Kidney epithelial cell (primary cell): ENCODE measurements around the gene SLC25A15. TPM values are rescaled to one million over a fixed set of nuclear protein-coding genes. Genes with fewer than 3 reads are reported as not detected.
"Not testable (repeated sequence)": the region's sequence is repeated elsewhere in the genome, so short reads cannot be mapped to it uniquely, and the experiment has no call there.

Source experiments
- DNase-seq: peaks from one replicate; pipeline ENCODE4 v3.0.0-alpha.2; 2010; ENCODE audit warnings: low read depth
- H3K27me3 ChIP-seq: 2 replicates; pipeline ENCODE4 v1.6.0; 2011; ENCODE audit warnings: low read length; ENCODE audit not compliant: control insufficient read depth, insufficient read depth
- H3K36me3 ChIP-seq: 2 replicates; pipeline ENCODE4 v1.5.1; 2011; ENCODE audit warnings: low read length; ENCODE audit not compliant: control insufficient read depth, insufficient read depth
- H3K4me3 ChIP-seq: 2 replicates; pipeline ENCODE4 v1.5.1; 2011; ENCODE audit warnings: low read depth, mild to moderate bottlenecking, control low read depth, low read length
- total RNA-seq: library from RNA; depleted of rRNA; stranded (reverse); fragments of >200 nt; gene quantifications from 2 replicates; pipeline ENCODE4 v1.2.3, GENCODE V29; 2015
- TF ChIP-seq, protein P1 (sequence below): IDR thresholded peaks from 2 replicates; pipeline ENCODE4 v1.5.1; 2011; ENCODE audit warnings: mild to moderate bottlenecking, moderate library complexity, low read length, control low read depth, inconsistent platforms; ENCODE audit not compliant: insufficient read depth, poor library complexity, severe bottlenecking

Gene SLC25A15
- total RNA-seq, 1 donor from 2014 or later = 27.5 TPM

DNA sequence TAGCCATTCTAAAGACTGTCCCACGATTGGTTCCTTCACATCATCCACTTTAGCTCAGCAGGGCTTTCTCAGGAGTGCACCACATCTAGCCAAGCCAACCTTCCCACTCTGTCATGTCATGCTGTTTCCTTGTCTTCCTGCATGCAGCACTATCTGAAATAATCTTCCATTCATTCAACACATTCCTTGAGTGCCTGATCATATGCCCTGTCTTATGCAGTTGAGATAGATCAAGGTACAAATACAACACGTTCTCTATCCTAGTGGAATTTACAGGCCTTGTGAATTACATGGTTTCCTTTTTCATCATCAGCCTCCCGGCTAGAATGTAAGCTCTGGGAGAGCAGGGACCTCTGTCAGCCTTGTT lies 11.6 kb upstream of the SLC25A15 start:
- TF ChIP-seq, protein P1, sequence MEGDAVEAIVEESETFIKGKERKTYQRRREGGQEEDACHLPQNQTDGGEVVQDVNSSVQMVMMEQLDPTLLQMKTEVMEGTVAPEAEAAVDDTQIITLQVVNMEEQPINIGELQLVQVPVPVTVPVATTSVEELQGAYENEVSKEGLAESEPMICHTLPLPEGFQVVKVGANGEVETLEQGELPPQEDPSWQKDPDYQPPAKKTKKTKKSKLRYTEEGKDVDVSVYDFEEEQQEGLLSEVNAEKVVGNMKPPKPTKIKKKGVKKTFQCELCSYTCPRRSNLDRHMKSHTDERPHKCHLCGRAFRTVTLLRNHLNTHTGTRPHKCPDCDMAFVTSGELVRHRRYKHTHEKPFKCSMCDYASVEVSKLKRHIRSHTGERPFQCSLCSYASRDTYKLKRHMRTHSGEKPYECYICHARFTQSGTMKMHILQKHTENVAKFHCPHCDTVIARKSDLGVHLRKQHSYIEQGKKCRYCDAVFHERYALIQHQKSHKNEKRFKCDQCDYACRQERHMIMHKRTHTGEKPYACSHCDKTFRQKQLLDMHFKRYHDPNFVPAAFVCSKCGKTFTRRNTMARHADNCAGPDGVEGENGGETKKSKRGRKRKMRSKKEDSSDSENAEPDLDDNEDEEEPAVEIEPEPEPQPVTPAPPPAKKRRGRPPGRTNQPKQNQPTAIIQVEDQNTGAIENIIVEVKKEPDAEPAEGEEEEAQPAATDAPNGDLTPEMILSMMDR = no peak
- H3K36me3 ChIP-seq = no peaks in the 10 kb centered on the region
- DNase-seq = no peak
- H3K4me3 ChIP-seq = no peak overlapping the region
- H3K27me3 ChIP-seq = no peaks in the 10 kb centered on the region

DNA sequence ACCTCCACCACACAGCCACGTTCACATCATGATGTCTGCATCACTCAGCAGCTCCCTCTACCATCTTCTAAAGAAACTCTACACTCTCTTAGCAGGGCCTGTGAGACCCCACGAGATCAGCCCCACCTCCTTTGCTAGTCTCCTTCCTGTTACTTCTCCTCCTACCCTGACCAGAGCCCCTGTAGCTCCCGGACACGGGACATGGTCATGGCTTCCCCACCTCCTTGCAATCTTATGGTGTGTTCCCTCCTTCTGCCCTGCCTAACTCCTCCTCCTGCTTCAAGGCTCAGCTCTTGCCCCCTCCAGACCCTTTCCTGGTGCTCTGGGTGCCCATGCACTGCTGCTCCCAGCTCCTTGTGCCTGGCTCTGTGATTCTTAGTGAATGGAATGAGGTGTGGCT lies 10.4 kb upstream of the SLC25A15 start:
- Histone ChIP-seq H3K27me3 (no peaks in the 10 kb centered on the region), H3K36me3 (no peaks in the 10 kb centered on the region), H3K4me3 (no peak overlapping the region)
- no peak for DNase-seq
- TF ChIP-seq, protein P1 = no peak

DNA sequence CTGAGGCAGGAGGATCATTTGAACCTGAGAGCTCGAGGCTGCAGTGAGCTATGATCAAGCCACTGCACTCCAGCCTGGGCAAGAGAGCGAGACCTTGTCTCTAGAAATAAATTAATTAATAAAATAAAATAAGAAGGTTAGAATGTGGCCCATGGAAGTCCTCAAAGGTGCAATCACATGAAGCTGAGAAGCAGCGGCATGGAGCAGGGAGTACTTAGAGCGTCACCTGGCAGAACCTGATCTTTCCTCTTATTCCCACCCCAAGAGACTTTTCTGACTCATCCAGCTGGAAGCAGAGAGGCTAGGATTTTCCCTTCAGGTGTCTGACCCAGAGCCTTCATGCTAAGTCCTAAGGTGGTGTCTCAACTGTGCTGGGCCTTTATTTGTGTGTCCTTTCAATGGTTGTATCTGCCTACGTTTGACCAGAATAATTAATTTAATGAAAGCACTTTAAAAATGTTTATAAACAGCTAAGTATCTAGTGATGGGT lies 9.6 kb upstream of the SLC25A15 start:
- Histone ChIP-seq H3K27me3 (no peaks in the 10 kb centered on the region), H3K36me3 (no peaks in the 10 kb centered on the region), H3K4me3 (no peak overlapping the region)
- no peak for DNase-seq
- TF ChIP-seq, protein P1 = no peak

DNA sequence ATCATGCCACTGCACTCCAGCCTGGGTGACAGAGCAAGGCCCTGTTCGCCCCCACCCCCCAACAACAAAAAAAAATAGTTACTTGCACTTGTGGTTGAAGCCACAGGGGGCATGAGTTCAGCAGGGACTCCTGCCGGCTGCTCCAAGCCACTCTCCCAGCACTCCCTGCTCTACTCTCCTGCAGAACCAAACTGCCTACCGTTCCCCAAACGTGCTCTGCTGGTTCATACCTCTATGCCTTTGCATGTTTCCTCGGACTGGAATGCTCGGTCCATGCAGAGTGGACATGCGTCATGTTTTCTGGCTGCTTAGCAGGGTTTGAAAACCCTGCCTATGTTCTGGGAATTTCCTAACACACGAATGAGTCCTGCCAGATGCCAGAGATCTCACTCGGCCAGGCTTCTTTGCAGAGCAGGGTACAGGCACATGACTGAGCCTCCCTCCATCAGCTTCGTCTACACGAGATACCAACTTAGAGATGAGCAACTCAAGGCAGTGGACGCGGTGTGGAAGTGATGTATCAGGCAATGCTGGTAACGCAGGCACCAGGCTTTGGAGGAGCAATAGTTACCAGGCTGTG lies 8.5 kb upstream of the SLC25A15 start:
- DNase-seq = no peak
- Histone ChIP-seq H3K4me3 (no peak overlapping the region), H3K27me3 (no peaks in the 10 kb centered on the region), H3K36me3 (no peaks in the 10 kb centered on the region)
- TF ChIP-seq, protein P1 = no peak

DNA sequence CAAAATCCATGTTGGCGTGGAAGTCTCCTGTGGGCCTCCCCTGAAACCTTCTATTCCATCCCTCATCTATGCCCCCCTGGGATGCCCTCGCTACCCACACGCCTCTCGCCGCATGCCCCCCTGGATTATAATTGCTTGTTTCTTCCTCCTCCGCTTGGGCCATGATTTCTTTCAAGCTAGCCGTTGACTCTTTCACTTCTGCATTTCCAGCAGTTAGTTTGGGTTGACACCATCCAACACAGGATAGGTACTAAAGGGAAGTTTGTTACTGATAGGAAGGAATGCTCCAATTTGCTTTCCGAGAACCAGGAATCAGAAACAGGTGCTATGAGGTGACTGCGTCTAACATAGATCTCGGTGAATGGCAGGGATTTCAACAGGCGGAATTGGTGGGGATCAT lies 7.7 kb upstream of the SLC25A15 start:
- TF ChIP-seq, protein P1 = no peak
- no peak overlapping the region for H3K4me3 ChIP-seq

DNA sequence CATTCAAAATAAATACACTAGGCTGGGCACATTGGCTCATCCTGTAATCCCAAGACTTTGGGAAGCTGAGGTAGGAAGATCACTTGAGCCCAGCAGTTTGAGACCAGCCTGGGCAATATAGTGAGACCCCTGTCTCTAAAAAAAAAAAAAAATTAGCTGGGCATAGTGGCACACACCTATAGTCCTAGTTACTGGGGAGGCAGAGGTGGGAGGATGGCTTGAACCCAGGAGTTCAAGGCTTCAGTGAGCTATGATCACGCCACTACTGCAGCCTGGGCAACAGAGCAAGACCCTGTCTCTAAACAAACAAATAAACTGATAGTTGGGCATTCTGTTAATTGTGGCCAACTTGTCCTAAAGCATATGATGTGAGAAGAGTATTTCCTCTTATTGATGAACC lies 6.4 kb upstream of the SLC25A15 start:
- DNase-seq, H3K4me3 ChIP-seq, H3K36me3 ChIP-seq, H3K27me3 ChIP-seq: not testable (repeated sequence)

More for the DNA sequence above, 7.7 kb upstream of the SLC25A15 start:
- DNase-seq = no peak
- Histone ChIP-seq H3K36me3 (no peaks in the 10 kb centered on the region), H3K27me3 (no peaks in the 10 kb centered on the region)
